Smooth muscle cell (in vitro differentiated cells): Measurements from ENCODE around the gene STK35. TPM values are rescaled to one million over a fixed set of nuclear protein-coding genes. Genes with fewer than 3 reads are reported as not detected.
A peak's percentile ranks its signal among the peaks of the same experiment; 100 is the strongest.

Source experiments
- DNase-seq: peaks from one replicate; lab custom pipeline; 2025; ENCODE audit not compliant: unreplicated experiment; lab: John Stamatoyannopoulos, UW
- H2AFZ ChIP-seq: fragments of 200-600 bp; sonication (generic); 2 replicates; pipeline ENCODE4 v1.6.0; 2016; ENCODE audit warnings: antibody characterized with exemption, low read depth, mild to moderate bottlenecking
- H3F3A ChIP-seq: fragments of 200-600 bp; sonication (generic); 2 replicates; pipeline ENCODE4 v1.6.0; 2017; ENCODE audit warnings: antibody characterized with exemption, low read depth
- H3K27ac ChIP-seq: fragments of 200-600 bp; sonication (generic); 2 replicates; pipeline ENCODE4 v1.5.1; 2016; ENCODE audit warnings: low read depth, mild to moderate bottlenecking
- H3K27me3 ChIP-seq: fragments of 200-600 bp; sonication (generic); 2 replicates; pipeline ENCODE4 v1.6.1; 2016; ENCODE audit warnings: low read depth, mild to moderate bottlenecking
- H3K36me3 ChIP-seq: fragments of 200-600 bp; sonication (generic); 2 replicates; pipeline ENCODE4 v1.5.1; 2016; ENCODE audit warnings: low read depth
- H3K4me1 ChIP-seq: fragments of 200-600 bp; sonication (generic); 2 replicates; pipeline ENCODE4 v1.5.1; 2016; ENCODE audit warnings: low read depth
- H3K4me2 ChIP-seq: fragments of 200-600 bp; sonication (generic); 2 replicates; pipeline ENCODE4 v1.6.0; 2016; ENCODE audit warnings: mild to moderate bottlenecking
- H3K4me3 ChIP-seq: fragments of 200-600 bp; sonication (generic); 2 replicates; pipeline ENCODE4 v1.5.1; 2016; ENCODE audit warnings: mild to moderate bottlenecking
- H3K79me2 ChIP-seq: fragments of 200-600 bp; sonication (generic); 2 replicates; pipeline ENCODE4 v1.6.0; 2016; ENCODE audit warnings: low read depth, mild to moderate bottlenecking
- H3K9ac ChIP-seq: fragments of 200-600 bp; sonication (generic); 2 replicates; pipeline ENCODE4 v1.6.0; 2016; ENCODE audit warnings: low read depth
- H3K9me3 ChIP-seq: fragments of 200-600 bp; sonication (generic); replicated peaks from 2 replicates; pipeline ENCODE4 v1.5.1; 2016; ENCODE audit warnings: low read depth
- H4K20me1 ChIP-seq: fragments of 200-600 bp; sonication (generic); 2 replicates; pipeline ENCODE4 v1.6.0; 2016; ENCODE audit warnings: low read depth
- WGBS: methylation state at CpG from one replicate; pipeline ENCODE4 v1.1.7; 2016; ENCODE audit warnings: low lambda C conversion rate; 5-methylcytosine and 5-hydroxymethylcytosine counted together
- polyA plus RNA-seq: library from polyadenylated mRNA; unstranded; fragments of >200 nt; fragmentation: Nextera tagmentation; extraction: Ambion mirVana; gene quantifications from 2 replicates; pipeline ENCODE4 v1.2.1, GENCODE V29; 2016
- total RNA-seq: library from RNA; depleted of rRNA; stranded (reverse); fragments of >200 nt; gene quantifications from 2 replicates; pipeline ENCODE4 v1.2.3, GENCODE V29; 2014
- TF ChIP-seq, protein P1 (sequence below): fragments of 200-600 bp; sonication (generic); IDR thresholded peaks from 2 replicates; pipeline ENCODE4 v1.5.1; 2017; ENCODE audit warnings: borderline replicate concordance, mild to moderate bottlenecking, antibody characterized with exemption; ENCODE audit not compliant: insufficient read depth, poor library complexity, severe bottlenecking

The STK35 gene
- total and polyA plus RNA-seq, 2 experiments from 2014 or later: 9.6 to 14.6 TPM

GRCh38 chr20:2139736-2140135 is 38.1 kb downstream of the STK35 start:
- no peak overlapping the region for H3K9ac ChIP-seq
- H3K4me2 ChIP-seq: peak overlapping the region; percentile 19
- H3K79me2 ChIP-seq: peaks cover 41% of the 10 kb centered on the region

DNA sequence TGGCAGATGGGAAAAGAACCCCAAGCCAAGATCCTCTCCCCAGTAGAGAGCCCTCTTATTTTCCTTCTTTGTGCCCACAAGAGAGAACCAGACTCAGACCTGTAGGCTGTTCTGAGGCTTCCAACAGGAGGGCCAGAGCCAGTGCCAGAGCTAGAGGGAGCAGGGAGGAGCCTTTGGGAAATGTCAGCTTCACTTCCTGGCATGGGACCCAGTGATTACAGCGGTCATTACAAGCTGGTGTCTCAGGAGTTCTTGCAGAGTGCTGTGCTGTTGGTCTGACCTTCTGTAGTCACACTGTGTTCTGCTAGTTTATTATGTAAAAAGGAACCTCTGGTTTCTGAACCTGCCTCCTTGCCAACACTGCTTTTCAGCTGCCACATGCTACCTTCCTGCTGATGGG is 38.9 kb downstream of the STK35 start:
- WGBS: 67% methylated on average over 1 of the region's 1 CpG
- peaks cover 77% of the 10 kb centered on the region for H4K20me1 ChIP-seq

More at GRCh38 chr20:2139736-2140135, 38.1 kb downstream of the STK35 start:
- Histone ChIP-seq H3K4me3 (no peak overlapping the region), H4K20me1 (peaks cover 83% of the 10 kb centered on the region), H3K4me1 (peaks cover 23% of the 10 kb centered on the region), H3F3A (no peaks in the 10 kb centered on the region), H3K27ac (peak overlapping the region; percentile 45), H2AFZ (no peak overlapping the region), H3K36me3 (no peaks in the 10 kb centered on the region), H3K9me3 (no peaks in the 10 kb centered on the region), H3K27me3 (no peaks in the 10 kb centered on the region)
- 96% methylated on average over 2 of the region's 2 CpGs for WGBS
- DNase-seq: no peak
- TF ChIP-seq, protein P1, sequence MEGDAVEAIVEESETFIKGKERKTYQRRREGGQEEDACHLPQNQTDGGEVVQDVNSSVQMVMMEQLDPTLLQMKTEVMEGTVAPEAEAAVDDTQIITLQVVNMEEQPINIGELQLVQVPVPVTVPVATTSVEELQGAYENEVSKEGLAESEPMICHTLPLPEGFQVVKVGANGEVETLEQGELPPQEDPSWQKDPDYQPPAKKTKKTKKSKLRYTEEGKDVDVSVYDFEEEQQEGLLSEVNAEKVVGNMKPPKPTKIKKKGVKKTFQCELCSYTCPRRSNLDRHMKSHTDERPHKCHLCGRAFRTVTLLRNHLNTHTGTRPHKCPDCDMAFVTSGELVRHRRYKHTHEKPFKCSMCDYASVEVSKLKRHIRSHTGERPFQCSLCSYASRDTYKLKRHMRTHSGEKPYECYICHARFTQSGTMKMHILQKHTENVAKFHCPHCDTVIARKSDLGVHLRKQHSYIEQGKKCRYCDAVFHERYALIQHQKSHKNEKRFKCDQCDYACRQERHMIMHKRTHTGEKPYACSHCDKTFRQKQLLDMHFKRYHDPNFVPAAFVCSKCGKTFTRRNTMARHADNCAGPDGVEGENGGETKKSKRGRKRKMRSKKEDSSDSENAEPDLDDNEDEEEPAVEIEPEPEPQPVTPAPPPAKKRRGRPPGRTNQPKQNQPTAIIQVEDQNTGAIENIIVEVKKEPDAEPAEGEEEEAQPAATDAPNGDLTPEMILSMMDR: no peak

GRCh38 chr20:2141600-2142575 is 40.3 kb downstream of the STK35 start:
- peaks cover 27% of the 10 kb centered on the region for H3K79me2 ChIP-seq

More for the DNA sequence above, 38.9 kb downstream of the STK35 start:
- Histone ChIP-seq H3K27me3 (no peaks in the 10 kb centered on the region), H3K4me2 (no peak overlapping the region), H3K9ac (no peak overlapping the region), H3K4me1 (peaks cover 16% of the 10 kb centered on the region), H3K36me3 (no peaks in the 10 kb centered on the region), H3K9me3 (no peaks in the 10 kb centered on the region), H2AFZ (no peak overlapping the region), H3K27ac (peak overlapping the region; percentile 45), H3K79me2 (peaks cover 33% of the 10 kb centered on the region), H3F3A (no peaks in the 10 kb centered on the region), H3K4me3 (no peak overlapping the region)
- DNase-seq: no peak
- TF ChIP-seq, protein P1: no peak

More at GRCh38 chr20:2141600-2142575, 40.3 kb downstream of the STK35 start:
- Histone ChIP-seq H3K27ac (no peak overlapping the region), H3K4me2 (no peak overlapping the region), H3K9ac (no peak overlapping the region), H3K4me3 (no peak overlapping the region), H2AFZ (no peak overlapping the region), H4K20me1 (peaks cover 70% of the 10 kb centered on the region), H3K4me1 (peaks cover 16% of the 10 kb centered on the region), H3K9me3 (no peaks in the 10 kb centered on the region), H3F3A (no peaks in the 10 kb centered on the region), H3K36me3 (no peaks in the 10 kb centered on the region), H3K27me3 (no peaks in the 10 kb centered on the region)
- WGBS: 90% methylated on average over 10 of the region's 10 CpGs
- TF ChIP-seq, protein P1: no peak
- DNase-seq: no peak
